Glomerular endothelial cell (primary cell): Measurements from ENCODE around the gene RUSC1. TPM values are rescaled to one million over a fixed set of nuclear protein-coding genes. Genes with fewer than 3 reads are reported as not detected.
"Not testable (repeated sequence)": the region's sequence is repeated elsewhere in the genome, so short reads cannot be mapped to it uniquely, and the experiment has no call there.

Experiments
- DNase-seq: peaks from one replicate; pipeline ENCODE4 v3.0.0-alpha.2; 2011; ENCODE audit warnings: low read depth, low spot score; ENCODE audit errors: extremely low read depth
- total RNA-seq: library from RNA; depleted of rRNA; stranded (reverse); fragments of >200 nt; gene quantifications from 2 replicates; pipeline ENCODE4 v1.2.3, GENCODE V29; 2015

The RUSC1 gene, protein sequence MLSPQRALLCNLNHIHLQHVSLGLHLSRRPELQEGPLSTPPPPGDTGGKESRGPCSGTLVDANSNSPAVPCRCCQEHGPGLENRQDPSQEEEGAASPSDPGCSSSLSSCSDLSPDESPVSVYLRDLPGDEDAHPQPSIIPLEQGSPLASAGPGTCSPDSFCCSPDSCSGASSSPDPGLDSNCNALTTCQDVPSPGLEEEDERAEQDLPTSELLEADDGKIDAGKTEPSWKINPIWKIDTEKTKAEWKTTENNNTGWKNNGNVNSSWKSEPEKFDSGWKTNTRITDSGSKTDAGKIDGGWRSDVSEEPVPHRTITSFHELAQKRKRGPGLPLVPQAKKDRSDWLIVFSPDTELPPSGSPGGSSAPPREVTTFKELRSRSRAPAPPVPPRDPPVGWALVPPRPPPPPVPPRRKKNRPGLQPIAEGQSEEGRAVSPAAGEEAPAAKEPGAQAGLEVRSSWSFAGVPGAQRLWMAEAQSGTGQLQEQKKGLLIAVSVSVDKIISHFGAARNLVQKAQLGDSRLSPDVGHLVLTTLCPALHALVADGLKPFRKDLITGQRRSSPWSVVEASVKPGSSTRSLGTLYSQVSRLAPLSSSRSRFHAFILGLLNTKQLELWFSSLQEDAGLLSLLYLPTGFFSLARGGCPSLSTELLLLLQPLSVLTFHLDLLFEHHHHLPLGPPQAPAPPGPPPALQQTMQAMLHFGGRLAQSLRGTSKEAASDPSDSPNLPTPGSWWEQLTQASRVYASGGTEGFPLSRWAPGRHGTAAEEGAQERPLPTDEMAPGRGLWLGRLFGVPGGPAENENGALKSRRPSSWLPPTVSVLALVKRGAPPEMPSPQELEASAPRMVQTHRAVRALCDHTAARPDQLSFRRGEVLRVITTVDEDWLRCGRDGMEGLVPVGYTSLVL
- total RNA-seq: 22.3 and 33.1 TPM in 2 replicates

DNA sequence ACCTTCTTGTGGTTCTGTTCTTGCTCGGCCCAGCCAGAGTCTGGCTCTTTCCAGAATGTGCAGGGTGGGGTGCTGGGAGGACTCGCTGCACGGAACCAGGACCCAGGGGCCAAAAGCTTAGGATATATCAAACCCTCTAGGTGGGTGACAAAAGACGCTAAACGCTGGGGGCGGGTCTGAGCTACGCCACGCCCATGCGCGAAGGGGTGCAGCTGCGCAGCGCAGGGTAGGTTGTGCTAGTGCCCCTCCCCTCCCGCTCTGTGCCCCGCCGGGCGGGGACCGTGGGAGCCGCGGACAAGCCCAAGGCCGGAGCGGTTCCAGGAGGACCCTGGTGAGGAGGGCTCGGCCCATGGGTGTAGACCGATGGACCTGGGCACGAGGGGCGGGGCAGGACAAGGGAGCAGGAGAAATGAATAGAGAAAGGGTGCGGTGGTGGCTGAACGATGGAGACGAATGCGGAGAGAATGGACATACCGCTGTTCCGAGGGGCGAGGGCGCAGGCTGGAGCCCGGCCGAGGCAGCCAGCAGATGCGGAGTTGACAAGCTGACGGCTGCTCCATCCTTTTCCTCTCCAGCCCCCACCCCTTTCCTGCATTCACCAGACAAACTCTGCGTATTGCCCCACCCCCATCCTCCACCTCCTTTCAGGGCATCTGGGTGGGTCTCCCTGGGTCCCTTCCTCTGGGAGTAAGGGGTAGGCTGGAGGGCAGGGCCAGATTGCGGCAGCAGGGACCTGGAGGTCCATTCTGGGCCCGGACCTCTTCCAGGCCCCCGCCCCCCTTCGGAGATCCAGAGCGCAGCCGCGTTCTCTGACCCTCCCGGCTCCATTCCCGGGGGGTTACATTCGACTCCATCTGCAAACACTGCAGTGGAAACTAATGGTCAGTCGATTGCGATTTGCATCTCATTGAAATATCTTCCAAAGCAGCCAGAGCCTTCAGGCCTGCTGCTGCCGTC is at the start of gene RUSC1:
RUSC1 (plus strand) TSS at position 234 of the 957 bp plus-strand sequence. CDS start 880 bp downstream, outside the sequence.
- no peak for DNase-seq

DNA sequence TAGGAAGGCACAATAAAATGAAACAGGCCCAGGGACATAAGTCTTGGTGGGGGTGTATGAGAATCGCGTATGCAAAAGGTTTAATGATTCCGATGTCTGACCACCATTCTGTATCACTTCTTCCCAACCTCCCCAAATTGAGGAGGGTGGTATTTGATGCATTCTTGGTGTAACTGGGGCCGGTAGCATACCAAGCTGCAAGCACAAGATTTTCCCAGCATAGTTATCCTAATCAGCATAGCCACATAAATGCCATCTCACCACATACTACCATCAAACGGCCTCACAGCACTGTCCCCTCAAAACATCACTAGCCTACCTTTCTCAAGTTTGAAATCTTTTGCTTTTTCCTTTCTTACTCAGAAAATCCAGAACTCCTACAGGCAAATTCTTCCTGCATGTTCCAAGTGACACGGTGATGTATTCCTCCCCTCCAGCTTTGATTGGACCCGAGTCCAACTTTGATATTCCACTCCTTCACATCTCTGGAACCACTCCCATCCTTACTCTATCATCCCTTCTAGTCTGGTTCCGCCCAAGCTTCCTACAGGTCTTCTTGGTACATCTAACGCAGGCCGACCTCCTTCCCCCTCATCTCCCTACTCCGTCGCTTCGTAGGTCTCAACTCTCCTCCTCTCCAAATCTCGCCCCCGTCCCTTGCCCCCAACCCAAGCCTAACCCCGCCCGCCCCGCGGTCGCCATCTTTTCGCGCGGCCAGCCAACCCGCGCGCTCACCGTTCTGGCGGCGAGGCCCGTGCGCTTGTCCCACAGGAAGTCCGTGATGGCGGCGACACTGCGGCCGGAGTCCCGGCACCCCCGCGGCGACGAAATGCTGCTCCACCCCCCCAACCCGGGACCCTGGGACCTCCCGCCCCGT is 48.0 kb upstream of the RUSC1 start:
- no peak for DNase-seq

DNA sequence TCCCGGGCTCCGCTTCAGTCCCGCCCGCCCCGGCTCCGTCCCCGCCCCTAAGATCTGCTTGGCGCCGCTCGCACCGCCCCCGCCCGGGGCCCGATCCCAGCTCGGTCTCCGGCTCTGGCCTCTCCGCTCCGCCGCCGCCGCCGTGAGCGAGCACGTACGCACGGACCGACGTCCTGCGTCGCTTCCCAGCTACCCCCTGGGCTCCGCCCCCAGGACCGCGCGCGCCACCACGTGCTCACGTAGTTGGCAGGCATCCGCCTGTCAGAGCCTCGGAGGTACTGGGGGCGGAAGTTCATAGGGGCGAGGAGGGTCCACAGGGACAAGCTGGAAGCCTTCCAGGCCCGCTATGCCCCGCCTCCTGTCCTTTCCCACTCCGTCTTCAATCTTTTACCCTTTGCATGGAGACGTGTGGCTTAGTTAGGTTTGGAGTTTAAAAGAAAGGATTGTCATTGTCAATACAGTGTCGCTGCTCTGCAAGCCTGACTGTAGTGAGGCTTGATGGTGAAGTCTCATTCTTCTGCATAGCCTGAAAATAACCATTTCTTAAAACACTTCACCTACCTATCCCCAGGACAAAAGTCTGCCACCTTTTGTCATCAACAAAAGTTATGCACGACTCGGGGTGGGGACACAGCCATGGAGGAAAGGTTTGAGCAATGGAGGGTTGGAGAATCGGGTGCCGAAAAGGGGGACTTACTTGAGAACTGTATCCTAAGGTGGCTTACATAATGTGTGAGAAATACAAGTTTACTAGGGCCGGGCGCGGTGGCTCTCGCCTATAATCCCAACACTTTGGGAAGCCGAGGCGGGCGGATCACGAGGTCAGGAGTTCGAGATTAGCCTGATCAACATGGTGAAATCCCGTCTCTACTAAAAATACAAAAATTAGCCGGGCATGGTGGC is 47.1 kb upstream of the RUSC1 start, which contains the start of gene CLK2:
CLK2 (minus strand) TSS at position 162 of the 903 bp plus-strand sequence. CDS start 2,527 bp downstream, outside the sequence.
- DNase-seq: no peak

DNA sequence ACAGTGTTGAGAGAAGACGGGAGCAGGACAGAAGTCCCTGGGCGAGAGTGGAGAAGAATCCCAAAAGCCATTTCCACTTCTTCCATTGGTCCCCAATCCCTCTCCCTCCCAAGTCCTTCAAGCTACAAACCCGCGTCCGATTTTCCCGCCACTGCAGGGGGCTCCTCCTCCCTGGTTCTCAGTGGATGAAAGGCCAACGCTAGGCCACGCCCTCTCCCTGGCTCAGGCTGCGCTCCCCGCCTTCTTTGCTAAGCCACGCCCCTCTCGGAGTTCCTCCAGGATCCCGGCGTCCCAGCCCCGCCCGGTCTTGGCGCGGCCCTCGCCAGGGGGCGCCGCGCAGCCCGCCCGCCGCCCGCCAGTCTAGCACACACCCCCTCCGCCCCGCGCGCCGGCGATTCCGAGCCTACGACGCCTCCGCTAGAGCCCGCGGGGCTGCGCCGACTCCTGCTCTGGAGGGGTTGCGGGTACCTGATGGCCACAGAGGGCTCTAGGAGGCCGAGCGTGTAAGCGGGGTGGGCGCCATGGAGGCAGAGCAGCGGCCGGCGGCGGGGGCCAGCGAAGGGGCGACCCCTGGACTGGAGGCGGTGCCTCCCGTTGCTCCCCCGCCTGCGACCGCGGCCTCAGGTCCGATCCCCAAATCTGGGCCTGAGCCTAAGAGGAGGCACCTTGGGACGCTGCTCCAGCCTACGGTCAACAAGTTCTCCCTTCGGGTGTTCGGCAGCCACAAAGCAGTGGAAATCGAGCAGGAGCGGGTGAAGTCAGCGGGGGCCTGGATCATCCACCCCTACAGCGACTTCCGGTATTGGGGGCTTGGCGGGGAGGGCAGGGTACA is 43.4 kb upstream of the RUSC1 start, which contains the start of gene HCN3:
HCN3 (plus strand) TSS at position 394 of the 832 bp plus-strand sequence; CDS start at position 522, 128 bp downstream.
- peak; percentile 73 for DNase-seq

DNA sequence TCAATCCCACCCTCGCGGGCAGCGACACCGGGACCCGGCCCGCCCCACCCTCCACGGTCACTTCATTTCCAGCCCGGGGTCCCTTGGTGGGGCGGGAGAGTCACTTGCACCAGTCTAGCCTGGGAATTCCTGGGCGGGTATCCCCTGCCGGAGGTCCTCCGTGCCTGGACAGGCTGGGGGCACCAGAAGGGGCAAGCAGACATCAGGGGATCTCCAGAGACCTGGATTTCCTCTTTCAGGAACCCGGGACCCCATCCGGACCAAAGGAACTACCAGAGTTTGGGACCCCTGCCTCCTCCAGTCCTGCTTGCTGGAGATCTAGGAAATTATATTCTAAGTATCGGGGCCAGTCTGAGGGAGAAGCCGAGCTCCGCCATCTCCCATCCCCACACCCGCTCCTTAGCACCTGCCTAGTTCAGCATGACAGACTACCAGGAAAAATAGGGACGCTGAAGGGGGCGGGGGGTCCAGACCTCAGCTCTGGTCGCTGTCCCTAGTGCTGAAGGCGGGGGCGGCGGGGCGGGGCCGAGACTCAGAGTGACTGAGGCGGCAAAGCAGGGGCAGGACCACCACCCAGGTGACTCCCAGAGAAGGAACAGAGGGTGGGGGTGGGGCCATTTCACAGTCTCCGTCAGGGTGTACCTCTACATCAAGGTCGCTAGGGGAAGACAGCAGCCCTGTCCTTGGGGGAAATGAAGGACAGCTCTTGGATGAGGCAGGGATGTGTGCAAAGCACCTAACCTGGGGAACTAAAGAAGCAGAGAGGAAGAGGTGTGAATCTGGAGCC is 42.6 kb upstream of the RUSC1 start:
- no peak for DNase-seq

DNA sequence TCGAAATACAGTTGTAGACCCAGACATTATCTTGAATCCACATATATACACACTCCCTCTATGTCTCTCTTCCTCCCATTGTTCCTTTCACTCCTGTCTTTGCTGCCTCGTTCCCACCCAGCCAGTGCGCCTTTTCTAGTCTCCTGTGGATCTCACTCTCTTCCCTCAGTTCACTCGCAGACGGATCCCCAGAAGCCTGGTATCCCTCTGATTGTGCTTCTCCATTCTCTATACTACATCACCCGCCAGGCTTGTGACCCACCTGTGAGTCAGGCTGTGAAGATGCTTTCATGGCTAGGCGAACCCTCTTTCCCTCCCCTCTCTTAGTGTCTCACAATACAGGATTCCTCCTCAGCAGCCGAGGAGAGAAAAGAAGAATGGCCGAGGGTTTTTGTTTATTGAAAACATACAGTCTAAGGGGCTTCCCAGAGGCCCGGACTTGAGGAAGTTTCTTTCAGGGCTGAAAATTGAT is 42.0 kb upstream of the RUSC1 start:
- no peak for DNase-seq

DNA sequence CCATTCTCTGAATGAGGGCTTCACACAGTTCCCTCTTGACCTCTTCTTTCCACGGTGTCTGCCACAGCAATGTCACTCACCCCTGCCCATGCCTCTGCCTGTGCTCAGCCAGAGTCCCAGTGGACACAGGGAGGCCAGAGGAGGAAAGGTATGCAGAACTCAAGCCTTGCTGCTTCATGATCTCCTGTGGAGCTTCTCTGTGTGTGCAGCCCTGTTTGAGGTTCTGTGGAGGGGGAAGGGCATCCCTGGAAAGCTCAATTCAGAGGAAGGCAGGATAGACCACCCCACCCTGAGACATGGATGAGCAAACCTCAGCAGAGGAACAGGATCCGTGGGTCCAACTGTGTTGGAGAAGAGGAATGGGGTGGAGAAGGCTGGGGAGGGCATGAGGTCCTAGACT is 41.4 kb upstream of the RUSC1 start:
- DNase-seq: no peak

DNA sequence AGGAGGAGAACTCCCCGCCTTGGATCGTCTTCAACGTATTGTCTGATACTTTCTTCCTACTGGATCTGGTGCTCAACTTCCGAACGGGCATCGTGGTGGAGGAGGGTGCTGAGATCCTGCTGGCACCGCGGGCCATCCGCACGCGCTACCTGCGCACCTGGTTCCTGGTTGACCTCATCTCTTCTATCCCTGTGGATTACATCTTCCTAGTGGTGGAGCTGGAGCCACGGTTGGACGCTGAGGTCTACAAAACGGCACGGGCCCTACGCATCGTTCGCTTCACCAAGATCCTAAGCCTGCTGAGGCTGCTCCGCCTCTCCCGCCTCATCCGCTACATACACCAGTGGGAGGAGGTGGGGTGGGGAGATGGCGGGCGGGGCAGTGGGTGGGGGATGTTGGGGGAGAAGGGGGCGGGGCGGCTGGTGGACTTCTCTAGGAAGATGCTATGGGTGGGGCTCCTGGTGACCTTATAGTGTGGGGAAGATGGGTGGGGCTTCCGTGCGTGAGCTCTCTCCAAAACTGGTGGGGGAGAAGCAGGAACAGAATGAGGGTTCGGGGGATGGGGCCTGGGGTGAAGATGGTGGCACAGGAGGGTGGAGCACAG is 38.1 kb upstream of the RUSC1 start:
- no peak for DNase-seq

DNA sequence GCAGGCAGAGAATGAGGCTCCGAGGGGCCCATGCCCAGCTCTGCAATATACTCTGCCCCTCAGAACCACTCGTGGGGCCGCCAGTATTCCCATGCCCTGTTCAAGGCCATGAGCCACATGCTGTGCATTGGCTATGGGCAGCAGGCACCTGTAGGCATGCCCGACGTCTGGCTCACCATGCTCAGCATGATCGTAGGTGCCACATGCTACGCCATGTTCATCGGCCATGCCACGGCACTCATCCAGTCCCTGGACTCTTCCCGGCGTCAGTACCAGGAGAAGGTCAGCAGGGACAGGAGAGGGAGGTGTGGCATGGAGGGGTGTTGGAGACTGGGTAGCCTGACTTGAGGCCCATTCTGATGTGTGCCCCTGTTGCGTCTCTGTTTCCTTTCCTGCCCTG is 36.2 kb upstream of the RUSC1 start:
- DNase-seq: no peak

DNA sequence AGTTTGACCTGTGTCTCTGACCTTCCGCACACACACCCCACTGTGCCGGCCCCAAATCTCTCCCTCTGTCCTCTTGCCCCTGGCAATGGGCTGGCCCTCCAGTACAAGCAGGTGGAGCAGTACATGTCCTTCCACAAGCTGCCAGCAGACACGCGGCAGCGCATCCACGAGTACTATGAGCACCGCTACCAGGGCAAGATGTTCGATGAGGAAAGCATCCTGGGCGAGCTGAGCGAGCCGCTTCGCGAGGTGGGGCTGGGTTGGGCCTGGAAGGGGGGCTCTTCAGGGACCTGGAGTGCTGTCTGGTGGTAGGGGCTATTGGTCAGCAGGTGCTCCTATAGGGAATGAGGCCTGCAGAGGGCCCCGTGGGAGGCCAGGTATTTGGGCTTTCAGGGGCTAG is 35.6 kb upstream of the RUSC1 start:
- no peak for DNase-seq

DNA sequence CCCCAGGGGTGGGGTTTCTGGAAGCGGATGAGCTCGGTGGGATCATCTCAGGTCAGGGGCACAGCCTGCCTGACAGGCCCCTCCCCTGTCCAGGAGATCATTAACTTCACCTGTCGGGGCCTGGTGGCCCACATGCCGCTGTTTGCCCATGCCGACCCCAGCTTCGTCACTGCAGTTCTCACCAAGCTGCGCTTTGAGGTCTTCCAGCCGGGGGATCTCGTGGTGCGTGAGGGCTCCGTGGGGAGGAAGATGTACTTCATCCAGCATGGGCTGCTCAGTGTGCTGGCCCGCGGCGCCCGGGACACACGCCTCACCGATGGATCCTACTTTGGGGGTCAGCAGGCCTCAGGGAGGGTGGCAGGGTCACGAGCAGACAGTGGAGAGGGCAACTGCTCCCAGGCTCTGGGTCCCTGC is 35.1 kb upstream of the RUSC1 start:
- no peak for DNase-seq

DNA sequence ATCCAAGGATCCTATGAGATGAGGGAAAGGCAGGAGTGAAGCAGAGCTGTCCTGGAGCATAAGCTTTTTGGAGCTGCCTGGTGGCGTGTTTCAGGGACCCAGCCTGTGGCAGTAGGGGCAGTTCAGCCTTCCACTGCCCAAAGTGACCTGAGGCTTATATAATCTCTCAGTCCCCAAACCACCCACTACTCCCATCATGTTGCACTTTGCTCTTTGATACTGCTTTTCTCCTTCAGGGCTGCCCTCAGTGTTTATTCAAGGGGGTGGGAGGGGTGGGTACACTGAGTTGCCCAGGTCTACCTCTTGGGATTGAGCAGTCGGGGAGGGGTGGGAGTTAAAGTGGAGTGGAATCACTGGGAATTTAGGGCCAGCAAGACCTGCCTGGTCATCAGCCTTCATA is 34.1 kb upstream of the RUSC1 start:
- DNase-seq: no peak

DNA sequence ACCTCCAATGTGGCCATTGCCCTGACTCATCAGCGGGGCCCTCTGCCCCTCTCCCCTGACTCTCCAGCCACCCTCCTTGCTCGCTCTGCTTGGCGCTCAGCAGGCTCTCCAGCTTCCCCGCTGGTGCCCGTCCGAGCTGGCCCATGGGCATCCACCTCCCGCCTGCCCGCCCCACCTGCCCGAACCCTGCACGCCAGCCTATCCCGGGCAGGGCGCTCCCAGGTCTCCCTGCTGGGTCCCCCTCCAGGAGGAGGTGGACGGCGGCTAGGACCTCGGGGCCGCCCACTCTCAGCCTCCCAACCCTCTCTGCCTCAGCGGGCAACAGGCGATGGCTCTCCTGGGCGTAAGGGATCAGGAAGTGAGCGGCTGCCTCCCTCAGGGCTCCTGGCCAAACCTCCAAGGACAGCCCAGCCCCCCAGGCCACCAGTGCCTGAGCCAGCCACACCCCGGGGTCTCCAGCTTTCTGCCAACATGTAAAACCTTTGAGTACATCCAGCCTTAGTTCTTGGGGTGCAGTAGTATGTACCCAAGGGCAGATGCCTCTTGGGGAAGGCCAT is 32.6 kb upstream of the RUSC1 start:
- no peak for DNase-seq

DNA sequence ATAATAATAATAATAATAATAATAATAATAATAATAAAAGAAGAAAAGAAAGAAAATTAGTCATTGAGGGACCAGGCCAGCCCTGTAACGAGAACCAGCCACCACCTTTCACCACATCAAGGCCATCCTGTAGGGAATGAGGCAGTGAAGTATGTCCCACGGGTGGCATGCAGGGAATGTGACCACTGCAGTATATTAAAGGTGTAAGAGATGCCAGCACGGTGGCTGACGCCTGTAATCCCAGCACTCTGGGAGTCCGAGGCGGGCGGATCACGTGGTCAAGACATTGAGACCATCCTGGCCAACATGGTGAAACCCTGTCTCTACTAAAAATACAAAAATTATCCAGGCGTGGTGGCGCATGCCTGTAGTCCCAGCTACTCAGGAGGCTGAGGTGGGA is 29.7 kb upstream of the RUSC1 start:
- DNase-seq: not testable (repeated sequence)

DNA sequence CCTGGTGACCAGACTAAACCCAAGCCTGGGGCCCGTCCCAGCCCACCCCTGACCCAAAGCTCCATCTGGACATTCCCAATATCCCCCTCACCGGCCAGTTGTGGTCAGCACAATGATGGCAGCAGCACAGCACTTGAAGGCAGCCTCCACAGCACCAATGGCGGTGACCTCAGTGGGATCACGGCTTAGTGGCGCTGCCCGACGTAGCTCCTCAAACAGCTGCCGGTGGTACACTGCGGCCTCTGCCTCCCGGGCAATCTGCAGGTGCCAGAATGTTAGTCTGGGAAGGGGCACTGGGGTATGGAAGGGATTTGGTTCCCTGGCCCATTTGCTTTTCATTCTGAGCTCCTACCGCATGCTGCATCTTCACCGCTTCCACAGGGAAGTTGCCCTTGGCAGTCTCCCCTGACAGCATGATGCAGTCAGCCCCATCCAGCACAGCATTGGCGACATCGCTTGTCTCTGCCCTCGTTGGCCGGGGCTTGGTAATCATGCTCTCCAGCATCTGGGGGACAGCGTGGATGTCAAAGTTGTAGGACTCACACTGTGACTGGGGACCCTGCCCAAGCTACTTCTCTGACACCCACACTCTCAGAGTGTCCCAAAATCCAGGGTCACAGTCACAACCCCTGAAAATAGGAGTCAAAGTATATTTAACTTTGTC is 27.5 kb upstream of the RUSC1 start:
- no peak for DNase-seq
